Mesendoderm (in vitro differentiated cells): Measurements from ENCODE around the gene SPEM3.

Experiments
- DNase-seq: peaks from one replicate; pipeline ENCODE4 v3.0.0; 2013
- H2AK5ac ChIP-seq: 2 replicates; pipeline ENCODE4 v1.6.1; 2013; ENCODE audit warnings: low read length, inconsistent platforms
- H2BK120ac ChIP-seq: 2 replicates; pipeline ENCODE4 v1.6.1; 2013; ENCODE audit warnings: low read depth, mild to moderate bottlenecking, low read length, moderate library complexity, mixed read lengths
- H2BK15ac ChIP-seq: replicated peaks from 2 replicates; pipeline ENCODE4 v1.6.1; 2013; ENCODE audit warnings: low read depth, mild to moderate bottlenecking, moderate library complexity
- H2BK5ac ChIP-seq: 2 replicates; pipeline ENCODE4 v1.6.1; 2013; ENCODE audit warnings: low read length, inconsistent platforms
- H3K18ac ChIP-seq: 2 replicates; pipeline ENCODE4 v1.6.1; 2013; ENCODE audit warnings: mild to moderate bottlenecking, low read length, mixed read lengths
- H3K23ac ChIP-seq: one replicate; pipeline ENCODE4 v1.6.1; 2013; ENCODE audit warnings: low read length
- H3K27ac ChIP-seq: 2 replicates; pipeline ENCODE4 v1.5.1; 2013; ENCODE audit warnings: low read depth, mild to moderate bottlenecking, inconsistent platforms, low read length, moderate library complexity
- H3K27me3 ChIP-seq: 2 replicates; pipeline ENCODE4 v1.6.1; 2013; ENCODE audit warnings: low read length, control low read depth, mild to moderate bottlenecking, inconsistent platforms; ENCODE audit not compliant: insufficient read depth, poor library complexity
- H3K36me3 ChIP-seq: 2 replicates; pipeline ENCODE4 v1.6.1; 2013; ENCODE audit warnings: low read length, inconsistent platforms; ENCODE audit not compliant: control insufficient read depth, insufficient read depth
- H3K4ac ChIP-seq: one replicate; pipeline ENCODE4 v1.6.1; 2013; ENCODE audit warnings: low read depth, mild to moderate bottlenecking, low read length, moderate library complexity
- H3K4me1 ChIP-seq: 2 replicates; pipeline ENCODE4 v1.6.1; 2013; ENCODE audit warnings: low read depth, low read length, inconsistent platforms; ENCODE audit not compliant: control insufficient read depth
- H3K4me2 ChIP-seq: 2 replicates; pipeline ENCODE4 v1.6.1; 2013; ENCODE audit warnings: low read length
- H3K4me3 ChIP-seq: 2 replicates; pipeline ENCODE4 v1.5.1; 2013; ENCODE audit warnings: mild to moderate bottlenecking, low read length
- H3K56ac ChIP-seq: one replicate; pipeline ENCODE4 v1.6.1; 2013; ENCODE audit warnings: low read length
- H3K79me1 ChIP-seq: 2 replicates; pipeline ENCODE4 v1.6.1; 2013; ENCODE audit warnings: low read length, inconsistent platforms
- H3K79me2 ChIP-seq: 2 replicates; pipeline ENCODE4 v1.6.1; 2013; ENCODE audit warnings: mild to moderate bottlenecking, low read length; ENCODE audit not compliant: control insufficient read depth, insufficient read depth
- H3K9ac ChIP-seq: 2 replicates; pipeline ENCODE4 v1.6.1; 2013; ENCODE audit warnings: low read length, inconsistent platforms
- H4K5ac ChIP-seq: one replicate; pipeline ENCODE4 v1.6.1; 2013; ENCODE audit warnings: low read length
- H4K8ac ChIP-seq: one replicate; pipeline ENCODE4 v1.6.1; 2013; ENCODE audit warnings: low read depth, mild to moderate bottlenecking, control low read depth, low read length, moderate library complexity
- WGBS: extraction: QIAGEN DNeasy Blood & Tissue Kit; methylation state at CpG from one replicate; pipeline ENCODE4 v1.1.7; 2013; ENCODE audit warnings: low lambda C conversion rate, missing lambda C conversion rate; ENCODE audit not compliant: insufficient coverage; ENCODE audit errors: extremely low coverage; 5-methylcytosine and 5-hydroxymethylcytosine counted together

Gene SPEM3

DNA sequence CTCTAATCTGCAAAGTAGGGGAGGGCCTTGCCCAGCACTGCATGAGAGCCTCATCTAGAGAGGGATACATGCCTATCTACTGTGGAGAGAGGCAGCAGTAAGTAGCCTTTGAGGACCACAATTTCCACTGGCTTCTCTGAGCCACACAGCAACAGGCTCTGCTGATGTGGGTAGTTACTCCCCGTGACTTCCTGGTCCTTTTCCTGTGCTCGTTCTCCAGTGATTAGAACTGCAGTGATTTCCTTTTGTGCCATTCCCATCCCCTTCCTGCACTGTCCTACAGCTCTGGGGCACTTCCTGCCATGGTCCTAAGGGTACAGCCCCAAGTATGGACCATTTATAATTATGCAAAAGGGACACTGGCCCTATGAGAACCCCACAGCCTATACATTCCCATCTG is 37.4 kb upstream of the SPEM3 start:
- Histone ChIP-seq H3K4me3 (no peak overlapping the region), H2BK15ac (no peak overlapping the region), H3K4me1 (no peaks in the 10 kb centered on the region), H3K4ac (no peak overlapping the region), H3K27ac (no peak overlapping the region), H4K8ac (no peak overlapping the region), H2AK5ac (no peak overlapping the region), H2BK5ac (no peak overlapping the region), H3K23ac (no peak overlapping the region), H3K9ac (no peak overlapping the region), H3K36me3 (peaks cover 1% of the 10 kb centered on the region), H3K79me1 (no peaks in the 10 kb centered on the region), H3K56ac (no peak overlapping the region), H3K79me2 (no peaks in the 10 kb centered on the region), H2BK120ac (no peak overlapping the region), H4K5ac (no peak overlapping the region), H3K4me2 (no peak overlapping the region), H3K27me3 (no peaks in the 10 kb centered on the region), H3K18ac (no peak overlapping the region)
- WGBS: no CpG with 5 or more reads among the region's 2 CpGs
- DNase-seq: no peak

DNA sequence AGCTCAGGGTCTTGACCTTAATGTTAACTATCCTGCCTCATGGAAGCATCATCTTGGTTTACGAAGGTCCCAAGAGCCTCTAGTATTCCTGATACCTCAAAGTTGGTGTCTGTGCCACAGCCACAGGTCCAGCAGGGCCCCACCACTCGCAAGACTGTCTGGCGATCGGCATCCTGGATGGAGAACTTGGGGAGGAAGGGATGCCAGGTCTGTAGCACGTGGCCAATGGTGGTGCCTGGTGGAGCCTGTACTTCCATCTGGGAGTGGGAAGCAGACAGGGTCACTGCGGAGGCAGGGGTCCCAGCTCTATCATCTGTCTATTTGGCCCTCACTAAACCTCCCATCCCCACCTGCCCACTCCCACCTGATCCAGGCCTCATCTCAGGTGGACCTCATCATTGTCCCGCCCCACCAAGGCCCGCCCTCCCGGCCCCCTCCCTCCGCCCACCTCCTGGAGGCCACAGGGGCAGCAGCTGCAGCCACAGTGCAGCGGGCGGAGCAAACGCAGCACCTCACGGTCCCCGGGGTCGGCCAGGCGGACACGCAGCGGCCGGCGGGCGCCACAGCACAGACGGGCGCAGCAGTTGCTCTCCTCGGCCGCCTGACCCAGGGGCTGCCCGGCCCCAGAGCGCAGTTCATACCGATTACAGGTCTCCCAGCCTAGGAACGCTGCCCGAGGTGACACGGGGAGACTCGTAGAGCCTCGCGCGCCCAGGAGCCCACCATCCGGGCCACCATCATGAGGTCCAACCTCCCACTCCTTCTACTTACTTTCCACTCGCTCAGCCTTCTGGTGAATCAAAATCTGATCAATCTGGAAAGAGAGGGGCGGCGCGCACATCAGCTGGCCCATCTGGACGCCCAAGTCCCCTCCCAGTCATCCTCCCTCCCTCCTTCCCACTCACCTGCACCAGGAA is 35.7 kb upstream of the SPEM3 start:
- H3K27ac ChIP-seq: no peak overlapping the region

DNA sequence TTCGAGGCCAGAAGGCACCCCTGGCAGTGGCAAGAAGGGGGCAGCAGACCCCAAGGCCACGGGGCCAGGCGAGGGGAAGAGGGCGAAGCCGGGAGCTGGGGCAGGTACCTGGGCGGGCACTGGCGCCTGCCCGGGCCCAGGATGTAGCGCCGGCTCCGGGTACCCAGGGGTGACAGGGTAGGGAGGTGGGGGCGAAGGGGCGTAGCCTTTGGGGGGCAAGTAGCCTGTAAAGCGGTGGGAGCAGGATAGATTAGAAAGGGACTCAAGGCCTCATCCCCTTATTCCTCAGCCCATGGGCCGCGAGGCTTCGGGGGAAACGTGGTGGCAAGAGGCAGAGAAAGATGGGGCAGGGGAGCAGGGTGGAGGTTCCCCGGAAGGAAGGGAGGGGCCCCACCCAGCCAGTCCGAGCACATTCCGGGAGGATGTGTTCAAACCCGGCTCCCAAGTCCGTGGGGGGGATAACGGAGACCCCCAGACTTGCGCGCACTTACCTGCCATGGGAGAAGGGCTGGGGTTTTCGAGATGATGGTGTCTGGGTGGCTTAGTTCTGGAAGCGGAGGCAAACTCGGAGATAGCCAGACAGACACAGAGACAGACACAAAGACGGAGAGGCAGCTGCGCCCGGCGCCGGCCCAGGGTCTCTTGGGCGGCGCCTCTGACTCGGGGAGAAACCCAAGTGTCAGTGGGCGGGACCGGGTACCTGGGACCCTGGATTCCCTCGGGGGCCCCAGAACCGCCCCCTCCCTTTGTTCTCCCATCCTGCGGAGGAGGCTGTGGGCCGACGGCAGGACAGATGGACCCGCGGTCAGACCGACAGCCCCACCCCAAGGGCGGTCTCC is 34.8 kb upstream of the SPEM3 start:
- Histone ChIP-seq H3K4me2 (peak overlapping the region; percentile 30), H2BK5ac (no peak overlapping the region), H2BK120ac (no peak overlapping the region), H4K5ac (no peak overlapping the region), H3K79me1 (no peaks in the 10 kb centered on the region), H3K27ac (no peak overlapping the region), H2AK5ac (peak overlapping the region; percentile 51), H3K4ac (peak overlapping the region; percentile 39), H2BK15ac (no peak overlapping the region), H3K27me3 (no peaks in the 10 kb centered on the region), H3K9ac (peak overlapping the region; percentile 63), H4K8ac (no peak overlapping the region), H3K79me2 (no peaks in the 10 kb centered on the region), H3K36me3 (peaks cover 1% of the 10 kb centered on the region), H3K18ac (no peak overlapping the region), H3K23ac (no peak overlapping the region), H3K4me1 (no peaks in the 10 kb centered on the region), H3K56ac (peak overlapping the region; percentile 91), H3K4me3 (peak overlapping the region; percentile 40)
- peak; percentile 66 for DNase-seq
- WGBS: no CpG with 5 or more reads among the region's 48 CpGs

More for the DNA sequence above, 35.7 kb upstream of the SPEM3 start:
- DNase-seq: peak; percentile 18
- Histone ChIP-seq H3K23ac (no peak overlapping the region), H3K4me1 (no peaks in the 10 kb centered on the region), H4K5ac (no peak overlapping the region), H3K18ac (no peak overlapping the region), H3K79me1 (no peaks in the 10 kb centered on the region), H2AK5ac (peak overlapping the region; percentile 51), H3K36me3 (peaks cover 1% of the 10 kb centered on the region), H3K4ac (no peak overlapping the region), H3K4me3 (no peak overlapping the region), H2BK5ac (no peak overlapping the region), H3K27me3 (no peaks in the 10 kb centered on the region), H2BK15ac (no peak overlapping the region), H3K56ac (peak overlapping the region; percentile 91), H4K8ac (no peak overlapping the region), H2BK120ac (no peak overlapping the region), H3K9ac (peak overlapping the region; percentile 63), H3K79me2 (no peaks in the 10 kb centered on the region), H3K4me2 (peak overlapping the region; percentile 30)
- no CpG with 5 or more reads among the region's 42 CpGs for WGBS

DNA sequence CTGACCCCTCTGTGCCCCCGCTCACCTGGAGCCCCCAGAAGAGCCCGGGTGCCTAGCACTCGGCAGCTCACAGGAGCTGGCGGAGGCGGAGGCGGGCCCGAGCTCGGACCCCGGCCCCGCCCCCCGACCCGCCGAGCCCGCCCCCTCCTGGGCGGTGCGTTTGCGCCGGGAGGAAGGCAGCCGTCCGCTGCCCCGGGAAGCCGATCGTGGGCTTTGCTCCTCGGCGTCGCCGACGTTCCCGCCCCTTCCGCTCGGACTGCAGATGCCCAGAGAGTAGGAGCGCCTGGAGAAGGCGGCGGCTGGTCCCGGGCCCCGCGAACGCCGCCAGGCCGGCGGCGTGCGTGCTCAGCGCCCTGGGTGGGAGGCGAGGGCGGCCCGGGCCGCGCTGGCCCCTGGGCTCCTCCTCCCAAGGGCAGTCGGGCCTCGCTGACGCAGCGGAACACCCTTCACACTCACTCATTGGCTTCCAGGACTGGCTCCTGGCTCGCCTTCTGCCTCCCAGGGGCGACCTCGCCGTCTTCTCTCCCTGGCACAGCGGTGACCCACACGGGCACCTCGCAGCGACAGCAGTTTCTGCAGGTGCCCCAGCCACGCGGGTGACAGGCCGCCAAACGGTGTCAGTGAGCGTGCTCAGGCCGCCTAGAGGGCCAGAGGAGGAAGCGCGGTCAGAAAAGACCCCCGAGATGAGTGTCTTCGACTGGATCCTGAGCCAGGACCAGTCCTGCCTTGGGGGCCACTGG is 34.0 kb upstream of the SPEM3 start, which contains the start of gene PLSCR3:
Gene PLSCR3 (minus strand): TSS at position 74 of the 740 bp plus-strand sequence. CDS start 415 bp downstream, outside the sequence.
- DNase-seq: peak; percentile 85
- no peak within 1 kb of the TSS for H2BK15ac ChIP-seq
- no peak within 1 kb of the TSS for H4K5ac ChIP-seq
- H3K4me1 ChIP-seq: no peaks in the 10 kb centered on the region
- no CpG with 5 or more reads among the region's 71 CpGs for WGBS
- peak within 1 kb of the TSS; percentile 54 for H3K4me3 ChIP-seq
- H2BK5ac ChIP-seq: no peak within 1 kb of the TSS
- peak within 1 kb of the TSS; percentile 75 for H3K4me2 ChIP-seq
- peak within 1 kb of the TSS; percentile 75 for H3K18ac ChIP-seq
- H3K79me2 ChIP-seq: no peaks in the 10 kb centered on the region
- peaks cover 1% of the 10 kb centered on the region for H3K36me3 ChIP-seq
- peak within 1 kb of the TSS; percentile 51 for H2AK5ac ChIP-seq
- peak within 1 kb of the TSS; percentile 86 for H3K9ac ChIP-seq
- no peak within 1 kb of the TSS for H4K8ac ChIP-seq
- H3K56ac ChIP-seq: peak within 1 kb of the TSS; percentile 91
- no peaks in the 10 kb centered on the region for H3K79me1 ChIP-seq
- peak within 1 kb of the TSS; percentile 39 for H3K4ac ChIP-seq
- H3K27me3 ChIP-seq: no peaks in the 10 kb centered on the region
- peak within 1 kb of the TSS; percentile 91 for H3K27ac ChIP-seq
- H3K23ac ChIP-seq: no peak within 1 kb of the TSS
- no peak within 1 kb of the TSS for H2BK120ac ChIP-seq

DNA sequence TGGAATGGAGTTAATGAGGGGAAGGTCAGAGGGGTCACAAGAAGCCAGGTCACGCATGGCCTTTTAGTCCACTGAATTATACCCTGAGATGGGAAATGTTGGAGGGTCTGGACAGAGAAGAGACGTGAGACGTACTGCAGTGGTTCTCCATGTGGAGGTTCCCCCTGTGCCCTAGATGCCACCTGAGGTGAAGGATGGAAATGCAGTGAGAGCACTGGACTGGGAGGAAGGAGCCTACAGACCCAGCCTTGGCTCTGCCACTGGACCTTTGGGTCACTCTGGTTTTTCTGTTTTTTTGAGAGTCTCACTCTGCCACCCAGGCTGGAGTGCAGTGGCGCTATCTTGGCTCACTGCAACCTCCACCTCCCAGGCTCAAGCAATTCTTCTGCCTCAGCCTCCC is 32.5 kb upstream of the SPEM3 start:
- Histone ChIP-seq H3K4me2 (no peak overlapping the region), H3K23ac (no peak overlapping the region), H4K8ac (no peak overlapping the region), H3K18ac (no peak overlapping the region), H3K56ac (no peak overlapping the region), H2BK120ac (no peak overlapping the region), H3K9ac (no peak overlapping the region), H3K79me1 (no peaks in the 10 kb centered on the region), H3K4me3 (no peak overlapping the region), H3K4ac (no peak overlapping the region), H3K4me1 (no peaks in the 10 kb centered on the region), H3K79me2 (no peaks in the 10 kb centered on the region), H2AK5ac (no peak overlapping the region), H2BK5ac (no peak overlapping the region), H2BK15ac (no peak overlapping the region), H3K27ac (no peak overlapping the region), H4K5ac (no peak overlapping the region), H3K27me3 (no peaks in the 10 kb centered on the region), H3K36me3 (peaks cover 1% of the 10 kb centered on the region)
- no peak for DNase-seq
- no CpG with 5 or more reads among the region's 4 CpGs for WGBS
